A549 (cell line): ENCODE results near the gene NCAM2. TPM values are rescaled to one million over a fixed set of nuclear protein-coding genes. Genes with fewer than 3 reads are reported as not detected.
"Not testable (repeated sequence)": the region's sequence is repeated elsewhere in the genome, so short reads cannot be mapped to it uniquely, and the experiment has no call there.

ENCODE experiments used
- ATAC-seq, 2 experiments: fragments of 200-7000 bp in 1 of 2; fragments of >200 bp in 1 of 2; cut with Nextera tagmentation in 1 of 2; cut with Tn5 transposase in 1 of 2; 3 replicates each; pipeline versions ENCODE4 v1.8.0 to v1.9.1; 2018 to 2020; ENCODE audit warnings: mild to moderate bottlenecking in 1 of 2, moderate library complexity in 1 of 2
- CTCF ChIA-PET: fragments of 300-600 bp; sonication (Branson Sonifier 250); formaldehyde crosslinking; extraction: SDS; loops from one replicate; lab custom pipeline; 2021; ENCODE audit warnings: antibody characterized with exemption, inconsistent platforms; lab: Yijun Ruan, JAX
- POLR2A ChIA-PET: fragments of 350-600 bp; formaldehyde crosslinking; extraction: SDS; loops from one replicate; lab custom pipeline; 2021; ENCODE audit warnings: antibody characterized with exemption, inconsistent platforms; lab: Yijun Ruan, JAX
- DNase-seq, 2 experiments: peaks; one replicate each; pipeline versions ENCODE4 v3.0.0 to v3.0.0-alpha.2; 2011 to 2016; ENCODE audit warnings: low read depth in 1 of 2, low spot score in 1 of 2
- FAIRE-seq: peaks from 2 replicates; lab custom pipeline; 2011; peaks lifted over from hg19 to GRCh38; lab: Jason Lieb, UNC
- H3K27ac ChIP-seq, 2 experiments: fragments of >200 bp; sonication (Bioruptor Twin); formaldehyde crosslinking; 3 replicates each; pipeline ENCODE4 v1.5.1; 2016 to 2017
- H3K4me1 ChIP-seq: fragments of >200 bp; sonication (Bioruptor Twin); formaldehyde crosslinking; 3 replicates; pipeline ENCODE4 v1.6.1; 2016
- H3K4me2 ChIP-seq: fragments of >200 bp; sonication (Bioruptor Twin); formaldehyde crosslinking; 3 replicates; pipeline ENCODE4 v1.6.1; 2016
- H3K4me3 ChIP-seq: fragments of >200 bp; sonication (Bioruptor Twin); formaldehyde crosslinking; 3 replicates; pipeline ENCODE4 v1.5.1; 2016
- H3K9me3 ChIP-seq: fragments of >200 bp; sonication (Bioruptor Twin); formaldehyde crosslinking; 3 replicates; pipeline ENCODE4 v1.6.1; 2016
- CBX8 ChIP-seq: fragments of 200-600 bp; sonication (generic); IDR thresholded peaks from 2 replicates; pipeline ENCODE4 v1.6.1; 2016
- CEBPB ChIP-seq, 2 experiments: fragments of >200 bp in 1 of 2; sonication (Bioruptor Twin) in 1 of 2; formaldehyde crosslinking in 1 of 2; IDR thresholded peaks; 2 replicates each; pipeline ENCODE4 v1.6.1; 2012 to 2016
- EHF ChIP-seq: fragments of 250-450 bp; sonication (Bioruptor Pico); IDR thresholded peaks from 2 replicates; pipeline ENCODE4 v1.5.0; 2020; ENCODE audit warnings: mild to moderate bottlenecking
- EHMT2 ChIP-seq: fragments of 200-600 bp; sonication (generic); IDR thresholded peaks from 2 replicates; pipeline ENCODE4 v1.6.1; 2016; ENCODE audit warnings: antibody characterized with exemption, low read depth, mild to moderate bottlenecking, moderate library complexity
- ELK1 ChIP-seq: fragments of 150-350 bp; IDR thresholded peaks from 2 replicates; pipeline ENCODE4 v1.6.1; 2014; ENCODE audit warnings: low read depth, mild to moderate bottlenecking, low read length
- EP300 ChIP-seq, 2 experiments: fragments of >200 bp; sonication (Bioruptor Twin); formaldehyde crosslinking; IDR thresholded peaks; 2 replicates in 1 of 2; 3 replicates in 1 of 2; pipeline ENCODE4 v1.6.1; 2016 to 2017
- ESRRA ChIP-seq: fragments of 150-350 bp; IDR thresholded peaks from 2 replicates; pipeline ENCODE4 v1.6.1; 2014; ENCODE audit warnings: mild to moderate bottlenecking, low read length, borderline replicate concordance
- FOSB ChIP-seq: fragments of 250-450 bp; sonication (Bioruptor Pico); IDR thresholded peaks from 2 replicates; pipeline ENCODE4 v1.5.0; 2020; ENCODE audit warnings: mild to moderate bottlenecking, moderate library complexity
- FOXS1 ChIP-seq: fragments of 250-450 bp; sonication (Bioruptor Pico); IDR thresholded peaks from 2 replicates; pipeline ENCODE4 v1.5.0; 2020; ENCODE audit warnings: mild to moderate bottlenecking, moderate library complexity
- HEYL ChIP-seq: fragments of 250-450 bp; sonication (Bioruptor Pico); IDR thresholded peaks from 2 replicates; pipeline ENCODE4 v1.8.0; 2021; ENCODE audit warnings: mild to moderate bottlenecking, moderate library complexity
- JUNB ChIP-seq: fragments of >200 bp; sonication (Bioruptor Twin); formaldehyde crosslinking; IDR thresholded peaks from 2 replicates; pipeline ENCODE4 v1.6.1; 2016
- KDM5A ChIP-seq: fragments of 200-600 bp; sonication (generic); IDR thresholded peaks from 2 replicates; pipeline ENCODE4 v1.6.1; 2016; ENCODE audit warnings: antibody characterized with exemption, mild to moderate bottlenecking
- MAFK ChIP-seq: fragments of 450-650 bp; IDR thresholded peaks from 2 replicates; pipeline ENCODE4 v1.6.1; 2014; ENCODE audit not compliant: partially characterized antibody
- MAZ ChIP-seq: fragments of 150-350 bp; IDR thresholded peaks from 2 replicates; pipeline ENCODE4 v1.6.1; 2014; ENCODE audit warnings: antibody characterized with exemption, low read depth, low read length, borderline replicate concordance
- MYC ChIP-seq: IDR thresholded peaks from 2 replicates; pipeline ENCODE4 v1.6.1; 2012; ENCODE audit warnings: mild to moderate bottlenecking, inconsistent platforms, low read length, improper control_type of control experiment, borderline replicate concordance
- NFE2L2 ChIP-seq: fragments of 150-350 bp; conservative IDR thresholded peaks from 2 replicates; pipeline ENCODE4 v1.6.1; 2014; ENCODE audit warnings: low read length
- NPAS2 ChIP-seq: fragments of 250-450 bp; sonication (Bioruptor Pico); IDR thresholded peaks from 2 replicates; pipeline ENCODE4 v1.8.0; 2022; ENCODE audit warnings: mild to moderate bottlenecking, moderate library complexity, borderline replicate concordance
- NR3C1 ChIP-seq: fragments of >200 bp; sonication (Bioruptor Twin); formaldehyde crosslinking; IDR thresholded peaks from 3 replicates; pipeline ENCODE4 v1.6.1; 2017
- PHF8 ChIP-seq: fragments of 200-600 bp; sonication (generic); IDR thresholded peaks from 2 replicates; pipeline ENCODE4 v1.6.1; 2016; ENCODE audit warnings: low read depth, mild to moderate bottlenecking, antibody characterized with exemption, moderate library complexity, borderline replicate concordance
- POLR2A ChIP-seq: IDR thresholded peaks from 2 replicates; pipeline ENCODE4 v1.6.1; 2012; ENCODE audit warnings: mild to moderate bottlenecking, low read length
- RARB ChIP-seq: fragments of 250-450 bp; sonication (Bioruptor Pico); IDR thresholded peaks from 2 replicates; pipeline ENCODE4 v1.8.0; 2021; ENCODE audit warnings: mild to moderate bottlenecking, moderate library complexity
- RCOR1 ChIP-seq: fragments of 150-350 bp; IDR thresholded peaks from 2 replicates; pipeline ENCODE4 v1.6.1; 2014; ENCODE audit warnings: antibody characterized with exemption, low read length, low read depth
- RFX5 ChIP-seq: fragments of 450-650 bp; IDR thresholded peaks from 2 replicates; pipeline ENCODE4 v1.7.1; 2014; ENCODE audit warnings: antibody characterized with exemption, mild to moderate bottlenecking, moderate library complexity
- RNF2 ChIP-seq: fragments of 200-600 bp; sonication (generic); IDR thresholded peaks from 2 replicates; pipeline ENCODE4 v1.6.1; 2016; ENCODE audit warnings: low read depth, mild to moderate bottlenecking, antibody characterized with exemption, moderate library complexity, borderline replicate concordance
- SMC3 ChIP-seq: fragments of >200 bp; sonication (Bioruptor Twin); formaldehyde crosslinking; IDR thresholded peaks from 3 replicates; pipeline ENCODE4 v1.6.1; 2018; ENCODE audit warnings: inconsistent platforms
- SREBF2 ChIP-seq: fragments of 450-650 bp; IDR thresholded peaks from 2 replicates; pipeline ENCODE4 v1.6.1; 2014; ENCODE audit warnings: mild to moderate bottlenecking, moderate library complexity
- TP53 ChIP-seq: fragments of 250-450 bp; sonication (Bioruptor Pico); IDR thresholded peaks from 2 replicates; pipeline ENCODE4 v1.5.0; 2021; ENCODE audit warnings: mild to moderate bottlenecking, moderate library complexity
- ZFP36 ChIP-seq: fragments of 450-650 bp; IDR thresholded peaks from 2 replicates; pipeline ENCODE4 v1.6.1; 2014; ENCODE audit warnings: borderline replicate concordance; ENCODE audit not compliant: partially characterized antibody
- WGBS: methylation state at CpG from one replicate; pipeline ENCODE4 v1.1.6; 2017; ENCODE audit errors: missing lambda C conversion rate; 5-methylcytosine and 5-hydroxymethylcytosine counted together
- polyA plus RNA-seq, 4 experiments: library from polyadenylated mRNA; depleted of rRNA in 3 of 4; stranded (reverse); fragments of >200 nt; fragmentation: RNase III in 1 of 4; extraction: RNeasy Plus Mini Kit Qiagen cat#74134 plus additional on column Dnase treatment in 1 of 4; gene quantifications; 2 replicates in 3 of 4; 3 replicates in 1 of 4; pipeline ENCODE4 v1.2.3, GENCODE V29; 2011 to 2017

The NCAM2 gene
- polyA plus RNA-seq, 2 of the 4 experiments (the other 2 are of a cell fraction), result not detected

GRCh38 chr21:21401444-21401843, 403.2 kb downstream of the NCAM2 start:
- H3K4me3 ChIP-seq, result no peak overlapping the region
- FAIRE-seq (no peak), ATAC-seq (no peak), DNase-seq (no peak)
- TF ChIP-seq ZFP36 (no peak), MAZ (no peak), MYC (no peak), NFE2L2 (no peak), RFX5 (no peak), FOXS1 (CRISPR knock-in tag) (no peak), EHMT2 (no peak), RCOR1 (no peak), SMC3 (no peak)
- H3K4me1 ChIP-seq, result no peaks in the 10 kb centered on the region
- ChIA-PET POLR2A (no interaction called here), CTCF (no interaction called here)
- no peak overlapping the region for H3K4me2 ChIP-seq
- H3K9me3 ChIP-seq, result no peaks in the 10 kb centered on the region
- no peak overlapping the region for H3K27ac ChIP-seq

GRCh38 chr21:21402187-21402586, 404.0 kb downstream of the NCAM2 start:
- H3K4me1 ChIP-seq, H3K4me3 ChIP-seq, H3K9me3 ChIP-seq, DNase-seq, H3K4me2 ChIP-seq, FAIRE-seq, ATAC-seq, POLR2A ChIA-PET, H3K27ac ChIP-seq, CTCF ChIA-PET: not testable (repeated sequence)
- 0% methylated on average over 3 of the region's 3 CpGs for WGBS

- CTCF ChIA-PET, H3K4me2 ChIP-seq, FAIRE-seq, H3K27ac ChIP-seq, H3K4me3 ChIP-seq, DNase-seq, ATAC-seq, H3K4me1 ChIP-seq, POLR2A ChIA-PET, H3K9me3 ChIP-seq: not testable (repeated sequence)
- under 1% methylated on average over 5 of the region's 5 CpGs for WGBS
Measured at GRCh38 chr21:21404261-21404660, 406.1 kb downstream of the NCAM2 start.

- ATAC-seq, result no peak
- no peak for FAIRE-seq
- no peak for DNase-seq
- H3K9me3 ChIP-seq, result no peaks in the 10 kb centered on the region
- H3K4me1 ChIP-seq, result no peaks in the 10 kb centered on the region
- no peak overlapping the region for H3K4me3 ChIP-seq
- H3K27ac ChIP-seq, result no peak overlapping the region
- ChIA-PET CTCF (no interaction called here), POLR2A (no interaction called here)
- 38% methylated on average over 3 of the region's 3 CpGs for WGBS
- no peak overlapping the region for H3K4me2 ChIP-seq
- TF ChIP-seq RARB (CRISPR knock-in tag) (no peak), SREBF2 (no peak), EP300 (IDR thresholded peaks at IDR 0.05) (no peak), CEBPB (IDR thresholded peaks at IDR 0.05) (no peak)
Measured at GRCh38 chr21:21406921-21407320, 408.7 kb downstream of the NCAM2 start.

- no peak for TF ChIP-seq JUNB
- Histone ChIP-seq H3K27ac (no peak overlapping the region), H3K4me2 (no peak overlapping the region), H3K4me3 (no peak overlapping the region), H3K4me1 (no peaks in the 10 kb centered on the region), H3K9me3 (no peaks in the 10 kb centered on the region)
- no peak for DNase-seq
- no peak for ATAC-seq
- 31% methylated on average over 6 of the region's 6 CpGs for WGBS
- ChIA-PET POLR2A (no interaction called here), CTCF (interaction anchor here (0.6 kb wide), 1 partner anchor 101 kb away, joined by 3 read pairs; no protein-coding TSS in a partner anchor)
- no peak for FAIRE-seq
Measured at GRCh38 chr21:21412096-21412495, 413.9 kb downstream of the NCAM2 start.

GRCh38 chr21:21415741-21416140, 417.5 kb downstream of the NCAM2 start:
- Histone ChIP-seq H3K4me3 (no peak overlapping the region), H3K27ac (no peak overlapping the region), H3K4me1 (no peaks in the 10 kb centered on the region), H3K4me2 (no peak overlapping the region), H3K9me3 (no peaks in the 10 kb centered on the region)
- 6% methylated on average over 1 of the region's 1 CpG for WGBS
- no peak for DNase-seq
- no peak for FAIRE-seq
- POLR2A ChIA-PET, result no interaction called here
- CTCF ChIA-PET, result no interaction called here
- no peak for ATAC-seq
- TF ChIP-seq ELK1, result no peak
- no peak for TF ChIP-seq RNF2
- no peak for TF ChIP-seq TP53 (CRISPR knock-in tag)
- TF ChIP-seq FOSB (CRISPR knock-in tag), result no peak
- TF ChIP-seq KDM5A, result no peak
- no peak for TF ChIP-seq POLR2A
- TF ChIP-seq ZFP36, result no peak
- no peak for TF ChIP-seq SREBF2
- no peak for TF ChIP-seq MAFK
- no peak for TF ChIP-seq CEBPB (IDR thresholded peaks at IDR 0.05)
- TF ChIP-seq PHF8, result no peak
- no peak for TF ChIP-seq NR3C1
- TF ChIP-seq CBX8, result no peak
- TF ChIP-seq EHF (CRISPR knock-in tag), result no peak
- TF ChIP-seq RARB (CRISPR knock-in tag), result no peak
- no peak for TF ChIP-seq HEYL (CRISPR knock-in tag)
- TF ChIP-seq ESRRA, result no peak
- no peak for TF ChIP-seq NPAS2 (CRISPR knock-in tag)
